ENCODE results near the gene LPP. TPM values are rescaled to one million over a fixed set of nuclear protein-coding genes. Genes with fewer than 3 reads are reported as not detected.

Gene LPP
- total RNA-seq, 1 donor from 2014 or later: 14.2 TPM

DNA sequence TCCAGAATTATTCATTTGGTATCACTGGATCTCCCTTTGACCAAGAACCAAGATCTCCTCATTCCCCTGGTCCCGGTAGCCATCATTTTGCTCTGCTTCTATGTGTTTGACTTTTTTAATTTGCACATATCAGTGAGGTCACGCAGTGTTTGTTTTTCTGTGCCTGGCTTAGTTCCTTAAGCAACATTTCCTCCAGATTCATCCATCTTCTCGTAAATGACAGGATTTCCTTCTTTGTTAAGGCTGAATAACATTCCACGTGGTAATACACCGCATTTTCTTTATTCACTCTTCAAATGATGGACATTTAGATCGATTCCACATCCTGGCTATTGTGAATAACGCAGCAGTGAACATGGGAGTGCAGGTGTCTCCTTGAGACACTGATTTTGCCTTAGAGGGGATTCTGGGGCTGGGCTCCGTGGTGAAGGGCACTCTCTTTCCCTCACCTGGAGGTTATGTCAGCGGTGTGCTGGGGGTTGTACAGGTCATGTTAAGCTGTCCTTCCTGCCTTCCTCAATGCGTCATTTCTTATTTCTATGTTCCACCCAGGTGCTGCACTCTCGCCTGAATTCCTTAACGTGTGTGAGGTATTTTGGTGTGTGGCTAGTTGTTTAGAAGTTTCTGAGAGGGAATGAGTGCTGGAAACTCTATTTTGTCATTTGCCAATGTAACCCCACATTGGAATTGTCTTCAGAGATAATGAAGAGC, 212.2 kb downstream of the LPP start:
- Histone ChIP-seq H3K4me3 (ENCODE audit: low read depth, low read length) (no peak overlapping the region), H3K36me3 (ENCODE audit: control insufficient read depth, insufficient read depth, low read length) (no peaks in the 10 kb centered on the region), H3K27me3 (ENCODE audit: control insufficient read depth, insufficient read depth, low read length) (no peaks in the 10 kb centered on the region)
- TF ChIP-seq, protein P1, sequence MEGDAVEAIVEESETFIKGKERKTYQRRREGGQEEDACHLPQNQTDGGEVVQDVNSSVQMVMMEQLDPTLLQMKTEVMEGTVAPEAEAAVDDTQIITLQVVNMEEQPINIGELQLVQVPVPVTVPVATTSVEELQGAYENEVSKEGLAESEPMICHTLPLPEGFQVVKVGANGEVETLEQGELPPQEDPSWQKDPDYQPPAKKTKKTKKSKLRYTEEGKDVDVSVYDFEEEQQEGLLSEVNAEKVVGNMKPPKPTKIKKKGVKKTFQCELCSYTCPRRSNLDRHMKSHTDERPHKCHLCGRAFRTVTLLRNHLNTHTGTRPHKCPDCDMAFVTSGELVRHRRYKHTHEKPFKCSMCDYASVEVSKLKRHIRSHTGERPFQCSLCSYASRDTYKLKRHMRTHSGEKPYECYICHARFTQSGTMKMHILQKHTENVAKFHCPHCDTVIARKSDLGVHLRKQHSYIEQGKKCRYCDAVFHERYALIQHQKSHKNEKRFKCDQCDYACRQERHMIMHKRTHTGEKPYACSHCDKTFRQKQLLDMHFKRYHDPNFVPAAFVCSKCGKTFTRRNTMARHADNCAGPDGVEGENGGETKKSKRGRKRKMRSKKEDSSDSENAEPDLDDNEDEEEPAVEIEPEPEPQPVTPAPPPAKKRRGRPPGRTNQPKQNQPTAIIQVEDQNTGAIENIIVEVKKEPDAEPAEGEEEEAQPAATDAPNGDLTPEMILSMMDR (IDR thresholded peaks at IDR 0.05; ENCODE audit: insufficient read depth, low read length, severe bottlenecking): no peak
- FAIRE-seq (no peak), DNase-seq (ENCODE audit: low read depth) (no peak)

DNA sequence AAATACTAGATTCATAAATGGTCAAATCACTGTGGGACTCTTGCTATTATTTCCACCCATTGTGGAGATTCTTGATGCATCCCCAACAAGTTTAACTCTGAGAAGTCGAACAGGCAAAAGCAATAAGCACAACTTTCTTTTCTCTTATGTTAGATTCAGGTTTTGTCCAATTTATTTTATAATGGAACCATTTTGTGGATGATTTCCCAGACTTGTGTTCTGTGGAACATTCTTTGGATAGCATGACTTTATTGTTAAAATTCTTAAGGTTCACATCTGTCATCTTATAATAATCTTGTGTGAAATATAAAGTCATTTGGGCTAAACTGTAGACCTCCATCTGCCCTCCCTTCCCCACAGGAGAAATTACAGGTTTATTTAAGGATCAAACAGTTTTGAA, 213.7 kb downstream of the LPP start:
- Histone ChIP-seq H3K4me3 (ENCODE audit: low read depth, low read length) (no peak overlapping the region), H3K36me3 (ENCODE audit: control insufficient read depth, insufficient read depth, low read length) (no peaks in the 10 kb centered on the region), H3K27me3 (ENCODE audit: control insufficient read depth, insufficient read depth, low read length) (no peaks in the 10 kb centered on the region)
- TF ChIP-seq, protein P1 (IDR thresholded peaks at IDR 0.05; ENCODE audit: insufficient read depth, low read length, severe bottlenecking): no peak
- no peak for FAIRE-seq
- DNase-seq (ENCODE audit: low read depth): no peak

DNA sequence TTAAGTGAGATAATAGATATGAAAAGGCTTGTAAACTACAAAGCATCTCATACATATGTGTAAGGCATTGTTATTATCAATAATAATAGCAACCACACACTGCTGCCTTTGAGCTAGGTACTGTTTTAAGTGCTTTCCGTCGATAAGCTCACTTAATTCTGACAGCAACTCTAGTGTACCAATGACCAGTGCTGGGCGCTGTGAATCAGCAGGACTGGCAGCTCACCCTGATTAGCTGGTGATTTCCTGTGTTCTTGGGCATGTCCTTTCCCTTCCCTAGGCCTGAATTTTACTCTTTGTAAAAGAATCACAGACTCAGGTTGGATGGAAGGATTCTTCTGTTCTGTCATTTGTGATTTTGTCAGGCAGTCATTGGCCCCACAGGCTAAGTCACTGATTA, 215.6 kb downstream of the LPP start:
- Histone ChIP-seq H3K36me3 (ENCODE audit: control insufficient read depth, insufficient read depth, low read length) (no peaks in the 10 kb centered on the region), H3K4me3 (ENCODE audit: low read depth, low read length) (no peak overlapping the region)
- no peak for FAIRE-seq

DNA sequence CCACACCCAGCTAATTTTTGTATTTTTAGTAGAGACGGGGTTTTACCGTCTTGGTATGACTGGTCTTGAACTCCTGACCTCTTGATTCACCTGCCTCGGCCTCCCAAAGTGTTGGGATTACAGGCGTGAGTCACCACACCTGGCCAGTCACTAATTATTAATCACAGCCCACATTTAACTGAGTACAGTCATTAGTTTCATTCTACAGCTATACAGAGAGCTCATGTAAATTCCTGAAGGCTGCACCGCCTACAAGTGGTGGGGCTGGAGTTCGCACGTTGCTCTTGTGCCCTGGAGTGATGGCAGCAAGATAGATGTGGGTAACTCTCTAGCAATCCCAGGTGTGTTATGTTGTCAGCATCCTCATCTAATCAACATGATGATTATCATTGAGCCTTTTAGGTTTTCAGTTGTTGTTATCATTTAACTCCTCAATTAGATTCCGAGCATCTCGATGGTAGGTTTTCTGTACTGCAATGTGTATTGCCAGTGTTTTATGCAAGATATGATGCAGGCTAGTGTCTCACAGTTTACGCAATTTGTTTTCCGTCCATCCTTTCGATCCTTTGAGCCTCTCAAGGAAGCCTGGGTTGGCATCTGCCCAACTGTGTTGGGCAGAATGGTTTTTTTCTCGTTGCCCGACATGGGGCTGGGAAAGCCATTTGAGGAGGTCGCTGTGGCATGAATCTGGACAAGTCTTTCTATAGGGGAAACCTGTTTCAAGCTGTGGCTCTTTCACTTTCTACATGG, 216.3 kb downstream of the LPP start:
- H3K4me3 ChIP-seq (ENCODE audit: low read depth, low read length): no peak overlapping the region
- TF ChIP-seq, protein P1 (IDR thresholded peaks at IDR 0.05; ENCODE audit: insufficient read depth, low read length, severe bottlenecking): no peak
- FAIRE-seq (no peak), DNase-seq (ENCODE audit: low read depth) (peak; percentile 46)
- no peaks in the 10 kb centered on the region for H3K27me3 ChIP-seq (ENCODE audit: control insufficient read depth, insufficient read depth, low read length)
- H3K36me3 ChIP-seq (ENCODE audit: control insufficient read depth, insufficient read depth, low read length): no peaks in the 10 kb centered on the region

More for the DNA sequence above, 215.6 kb downstream of the LPP start:
- TF ChIP-seq, protein P1 (IDR thresholded peaks at IDR 0.05; ENCODE audit: insufficient read depth, low read length, severe bottlenecking): no peak
- no peaks in the 10 kb centered on the region for H3K27me3 ChIP-seq (ENCODE audit: control insufficient read depth, insufficient read depth, low read length)
- no peak for DNase-seq (ENCODE audit: low read depth)

DNA sequence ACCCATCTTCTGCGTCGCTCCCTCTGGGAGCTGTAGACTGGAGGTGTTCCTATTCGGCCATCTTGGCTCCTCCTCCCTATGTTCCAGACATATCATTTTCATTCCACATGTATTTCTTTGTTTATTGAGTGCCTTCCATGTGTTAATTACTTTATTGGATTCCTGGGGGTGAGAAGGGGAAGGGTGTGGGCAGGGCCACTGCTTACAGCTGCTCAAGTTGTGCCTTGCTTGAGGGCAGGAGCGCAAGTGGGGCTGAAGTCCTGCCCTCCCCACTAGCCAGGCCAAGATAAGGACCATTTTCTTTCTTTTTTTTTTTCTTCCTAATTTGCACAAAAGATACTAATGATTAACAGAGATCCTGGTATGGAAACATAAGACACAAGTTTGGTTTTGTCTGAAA, 224.8 kb downstream of the LPP start:
- DNase-seq (ENCODE audit: low read depth): no peak
- TF ChIP-seq, protein P1 (IDR thresholded peaks at IDR 0.05; ENCODE audit: insufficient read depth, low read length, severe bottlenecking): no peak
- Histone ChIP-seq H3K4me3 (ENCODE audit: low read depth, low read length) (no peak overlapping the region), H3K36me3 (ENCODE audit: control insufficient read depth, insufficient read depth, low read length) (no peaks in the 10 kb centered on the region), H3K27me3 (ENCODE audit: control insufficient read depth, insufficient read depth, low read length) (no peaks in the 10 kb centered on the region)
- FAIRE-seq: no peak
